ENCODE results near the gene TRIM65. TPM values are rescaled to one million over a fixed set of nuclear protein-coding genes. Genes with fewer than 3 reads are reported as not detected.

Gene TRIM65
- total RNA-seq, 1 donor from 2014 or later, result 21.9 TPM

GRCh38 chr17:75898791-75899190, 2.0 kb upstream of the TRIM65 start:
- Mint-ChIP-seq H3K9me3 (no peaks in the 10 kb centered on the region), H3K4me3 (no peak overlapping the region), H3K4me1 (peaks cover 21% of the 10 kb centered on the region), H3K27me3 (ENCODE audit: low read depth) (no peaks in the 10 kb centered on the region), H3K36me3 (peaks cover 9% of the 10 kb centered on the region), H3K27ac (no peak overlapping the region)
- no peak for DNase-seq (ENCODE audit: low spot score in 2 of 2, unreplicated experiment in 2 of 2)
- no peak for TF ChIP-seq CTCF (IDR thresholded peaks at IDR 0.05; ENCODE audit: unreplicated experiment)

- TF ChIP-seq CTCF (IDR thresholded peaks at IDR 0.05; ENCODE audit: unreplicated experiment), result no peak
- H3K27me3 Mint-ChIP-seq (ENCODE audit: low read depth), result no peaks in the 10 kb centered on the region
- H3K27ac Mint-ChIP-seq, result no peak overlapping the region
- no peaks in the 10 kb centered on the region for H3K9me3 Mint-ChIP-seq
- H3K4me1 Mint-ChIP-seq, result peaks cover 21% of the 10 kb centered on the region
- peaks cover 9% of the 10 kb centered on the region for H3K36me3 Mint-ChIP-seq
- DNase-seq (ENCODE audit: low spot score in 2 of 2, unreplicated experiment in 2 of 2), result no peak
- peak overlapping the region; percentile 59 for H3K4me3 Mint-ChIP-seq
These were observed 1.3 kb upstream of the TRIM65 start for GRCh38 chr17:75898065-75898464.

- Mint-ChIP-seq H3K27me3 (ENCODE audit: low read depth) (no peaks in the 10 kb centered on the region), H3K27ac (peak overlapping the region; percentile 82), H3K4me1 (peaks cover 21% of the 10 kb centered on the region), H3K9me3 (no peaks in the 10 kb centered on the region), H3K4me3 (peak overlapping the region; percentile 59), H3K36me3 (peaks cover 9% of the 10 kb centered on the region)
- no peak for TF ChIP-seq CTCF (IDR thresholded peaks at IDR 0.05; ENCODE audit: unreplicated experiment)
- no peak for DNase-seq (ENCODE audit: low spot score in 2 of 2, unreplicated experiment in 2 of 2)
These were observed 639 bp upstream of the TRIM65 start for GRCh38 chr17:75897160-75898019.

- H3K27ac Mint-ChIP-seq, result peak overlapping the region; percentile 56
- DNase-seq (ENCODE audit: low spot score in 2 of 2, unreplicated experiment in 2 of 2), result no peak
- no peaks in the 10 kb centered on the region for H3K9me3 Mint-ChIP-seq
- peaks cover 21% of the 10 kb centered on the region for H3K4me1 Mint-ChIP-seq
- no peak for TF ChIP-seq CTCF (IDR thresholded peaks at IDR 0.05; ENCODE audit: unreplicated experiment)
- H3K4me3 Mint-ChIP-seq, result peak overlapping the region; percentile 71
- H3K27me3 Mint-ChIP-seq (ENCODE audit: low read depth), result no peaks in the 10 kb centered on the region
- H3K36me3 Mint-ChIP-seq, result peaks cover 11% of the 10 kb centered on the region
These were observed 1.2 kb downstream of the TRIM65 start for GRCh38 chr17:75895370-75896155.

GRCh38 chr17:75894049-75894733, 2.6 kb downstream of the TRIM65 start:
- no peak overlapping the region for H3K27ac Mint-ChIP-seq
- peak overlapping the region; percentile 27 for H3K4me3 Mint-ChIP-seq
- no peaks in the 10 kb centered on the region for H3K27me3 Mint-ChIP-seq (ENCODE audit: low read depth)
- no peak for DNase-seq (ENCODE audit: low spot score in 2 of 2, unreplicated experiment in 2 of 2)
- no peak for TF ChIP-seq CTCF (IDR thresholded peaks at IDR 0.05; ENCODE audit: unreplicated experiment)
- peaks cover 9% of the 10 kb centered on the region for H3K36me3 Mint-ChIP-seq
- no peaks in the 10 kb centered on the region for H3K9me3 Mint-ChIP-seq
- peaks cover 21% of the 10 kb centered on the region for H3K4me1 Mint-ChIP-seq
